OCI-LY3 (cell line): ENCODE measurements around the gene SURF4.

Source experiments
- H2AFZ ChIP-seq: fragments of 200-600, 300-600 bp; shearing (Covaris generic); 2 replicates; pipeline ENCODE4 v1.6.0; 2014; ENCODE audit warnings: antibody characterized with exemption, low read depth, low read length
- H3K27ac ChIP-seq: fragments of 200-600, 300-600 bp; sonication (generic); 2 replicates; pipeline ENCODE4 v1.5.1; 2014; ENCODE audit warnings: mild to moderate bottlenecking, low read length, moderate library complexity, mixed read lengths
- H3K27me3 ChIP-seq: fragments of 200-600, 300-600 bp; sonication (generic); 2 replicates; pipeline ENCODE4 v1.6.1; 2014; ENCODE audit warnings: low read depth, low read length, mixed read lengths
- H3K36me3 ChIP-seq: fragments of 200-600, 300-600 bp; sonication (generic); replicated peaks from 2 replicates; pipeline ENCODE3; 2014; ENCODE audit warnings: low read depth, low read length, mixed read lengths
- H3K4me1 ChIP-seq: fragments of 300-600, 200-600 bp; sonication (generic); 2 replicates; pipeline ENCODE4 v1.6.1; 2014; ENCODE audit warnings: low read length, mixed read lengths
- H3K4me2 ChIP-seq: fragments of 200-600, 300-600 bp; sonication (generic); 2 replicates; pipeline ENCODE4 v1.6.1; 2014; ENCODE audit warnings: low read length, mixed read lengths
- H3K4me3 ChIP-seq: fragments of 300-600, 200-600 bp; sonication (generic); 2 replicates; pipeline ENCODE4 v1.5.1; 2014; ENCODE audit warnings: antibody characterized with exemption, mild to moderate bottlenecking, low read length, moderate library complexity
- H3K79me2 ChIP-seq: fragments of 300-600, 200-600 bp; shearing (Covaris generic); 2 replicates; pipeline ENCODE4 v1.6.1; 2014; ENCODE audit warnings: mild to moderate bottlenecking, low read length, mixed read lengths
- H3K9ac ChIP-seq: fragments of 300-600, 200-600 bp; shearing (Covaris generic); 2 replicates; pipeline ENCODE4 v1.6.0; 2014; ENCODE audit warnings: mild to moderate bottlenecking, low read length, moderate library complexity
- H3K9me3 ChIP-seq: fragments of 200-600, 300-600 bp; shearing (Covaris generic); 2 replicates; pipeline ENCODE4 v1.6.1; 2014; ENCODE audit warnings: low read length, mixed read lengths; ENCODE audit not compliant: insufficient read depth
- H4K20me1 ChIP-seq: fragments of 200-600, 300-600 bp; sonication (generic); 2 replicates; pipeline ENCODE4 v1.6.1; 2016; ENCODE audit warnings: low read length, mixed read lengths; ENCODE audit not compliant: insufficient read depth
- EZH2phosphoT487 ChIP-seq: fragments of 200-600 bp; shearing (Covaris generic); IDR thresholded peaks from 2 replicates; pipeline ENCODE4 v1.6.1; 2018; ENCODE audit warnings: antibody characterized with exemption, mixed run types, low read depth
- TF ChIP-seq, protein P1 (sequence below): fragments of 200-600, 300-600 bp; sonication (generic); IDR thresholded peaks from 2 replicates; pipeline ENCODE4 v1.5.1; 2014; ENCODE audit warnings: antibody characterized with exemption, low read length, low read depth

SURF4 gene

GRCh38 chr9:133366435-133366834, 9.4 kb downstream of the SURF4 start:
- Histone ChIP-seq H4K20me1 (peaks cover 57% of the 10 kb centered on the region), H3K79me2 (peaks cover 59% of the 10 kb centered on the region), H3K4me3 (no peak overlapping the region), H2AFZ (no peak overlapping the region), H3K9ac (no peak overlapping the region), H3K27me3 (no peaks in the 10 kb centered on the region), H3K4me2 (no peak overlapping the region), H3K9me3 (no peaks in the 10 kb centered on the region), H3K27ac (no peak overlapping the region), H3K4me1 (no peaks in the 10 kb centered on the region), H3K36me3 (peaks cover 87% of the 10 kb centered on the region)
- no peak for TF ChIP-seq EZH2phosphoT487
- TF ChIP-seq, protein P1, sequence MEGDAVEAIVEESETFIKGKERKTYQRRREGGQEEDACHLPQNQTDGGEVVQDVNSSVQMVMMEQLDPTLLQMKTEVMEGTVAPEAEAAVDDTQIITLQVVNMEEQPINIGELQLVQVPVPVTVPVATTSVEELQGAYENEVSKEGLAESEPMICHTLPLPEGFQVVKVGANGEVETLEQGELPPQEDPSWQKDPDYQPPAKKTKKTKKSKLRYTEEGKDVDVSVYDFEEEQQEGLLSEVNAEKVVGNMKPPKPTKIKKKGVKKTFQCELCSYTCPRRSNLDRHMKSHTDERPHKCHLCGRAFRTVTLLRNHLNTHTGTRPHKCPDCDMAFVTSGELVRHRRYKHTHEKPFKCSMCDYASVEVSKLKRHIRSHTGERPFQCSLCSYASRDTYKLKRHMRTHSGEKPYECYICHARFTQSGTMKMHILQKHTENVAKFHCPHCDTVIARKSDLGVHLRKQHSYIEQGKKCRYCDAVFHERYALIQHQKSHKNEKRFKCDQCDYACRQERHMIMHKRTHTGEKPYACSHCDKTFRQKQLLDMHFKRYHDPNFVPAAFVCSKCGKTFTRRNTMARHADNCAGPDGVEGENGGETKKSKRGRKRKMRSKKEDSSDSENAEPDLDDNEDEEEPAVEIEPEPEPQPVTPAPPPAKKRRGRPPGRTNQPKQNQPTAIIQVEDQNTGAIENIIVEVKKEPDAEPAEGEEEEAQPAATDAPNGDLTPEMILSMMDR: no peak

- peaks cover 68% of the 10 kb centered on the region for H3K36me3 ChIP-seq
- no peak overlapping the region for H3K27ac ChIP-seq
- H3K9me3 ChIP-seq: no peaks in the 10 kb centered on the region
- no peaks in the 10 kb centered on the region for H3K27me3 ChIP-seq
- H3K9ac ChIP-seq: no peak overlapping the region
- TF ChIP-seq EZH2phosphoT487: no peak
- TF ChIP-seq, protein P1: no peak
- peaks cover 26% of the 10 kb centered on the region for H3K79me2 ChIP-seq
- no peak overlapping the region for H3K4me2 ChIP-seq
- no peak overlapping the region for H3K4me3 ChIP-seq
- H3K4me1 ChIP-seq: peaks cover 2% of the 10 kb centered on the region; the same call in 1 of the 2 replicates
- peaks cover 18% of the 10 kb centered on the region for H4K20me1 ChIP-seq
- no peak overlapping the region for H2AFZ ChIP-seq
Measured at GRCh38 chr9:133362359-133363044, 13.4 kb downstream of the SURF4 start.

GRCh38 chr9:133361507-133362092, 14.3 kb downstream of the SURF4 start:
- no peak overlapping the region for H3K9ac ChIP-seq
- no peaks in the 10 kb centered on the region for H3K9me3 ChIP-seq
- no peak overlapping the region for H2AFZ ChIP-seq
- no peak for TF ChIP-seq EZH2phosphoT487
- TF ChIP-seq, protein P1: no peak
- no peak overlapping the region for H3K4me2 ChIP-seq
- H3K27me3 ChIP-seq: no peaks in the 10 kb centered on the region
- peaks cover 60% of the 10 kb centered on the region for H3K36me3 ChIP-seq
- peaks cover 25% of the 10 kb centered on the region for H3K79me2 ChIP-seq
- H3K4me1 ChIP-seq: peaks cover 6% of the 10 kb centered on the region
- H4K20me1 ChIP-seq: peaks cover 9% of the 10 kb centered on the region
- no peak overlapping the region for H3K27ac ChIP-seq
- H3K4me3 ChIP-seq: no peak overlapping the region

DNA sequence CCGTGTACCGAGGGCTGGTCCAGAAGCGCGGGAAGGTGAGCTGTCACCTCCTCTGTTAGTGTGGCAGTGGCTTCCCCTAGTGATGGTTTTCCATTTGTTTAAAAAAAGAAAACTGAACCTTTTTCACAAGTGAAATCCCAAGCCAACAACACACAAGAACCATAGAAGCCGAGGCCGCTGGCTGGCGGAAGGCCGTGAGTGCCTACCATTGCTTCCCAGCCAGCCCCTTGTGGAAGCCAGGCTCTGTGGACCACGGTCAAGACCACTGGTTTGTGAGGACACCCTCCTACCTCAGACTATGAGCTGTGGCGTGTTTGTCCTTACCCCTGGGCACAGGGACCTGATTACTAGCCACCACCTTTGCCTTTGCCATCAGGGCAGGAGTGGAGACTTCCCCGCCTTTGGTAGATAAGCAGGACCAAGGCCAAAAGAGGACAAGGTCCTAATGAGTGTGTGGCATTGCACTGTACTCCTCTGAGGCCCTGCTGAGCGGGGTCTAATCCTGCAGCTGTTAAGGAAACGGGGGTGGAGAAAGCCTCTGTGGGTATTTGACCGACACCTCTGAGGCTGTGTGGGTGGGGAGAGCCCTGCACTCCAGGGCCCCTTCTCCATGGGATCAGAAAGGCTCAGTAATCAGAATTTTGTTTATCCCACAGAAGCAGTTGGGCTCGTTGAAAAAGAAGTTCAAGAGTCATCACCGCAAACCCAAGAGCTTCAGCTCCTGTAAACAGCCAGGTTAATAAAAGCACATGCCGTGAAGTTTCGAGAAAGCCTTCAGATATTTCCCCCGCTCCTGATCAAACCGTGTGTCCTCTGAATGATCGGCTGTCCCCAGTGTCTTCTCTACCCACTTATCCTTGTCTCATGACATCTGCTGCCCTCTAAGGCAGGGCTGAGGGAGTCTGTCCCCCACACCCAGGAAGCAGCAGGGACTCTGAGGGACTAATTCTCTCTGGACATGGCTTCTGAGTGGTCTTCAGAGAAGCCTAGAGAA, 15.2 kb downstream of the SURF4 start:
- Histone ChIP-seq H3K79me2 (peaks cover 20% of the 10 kb centered on the region), H4K20me1 (0 out of 2 replicates have a peak, but pooled peaks cover 1% of the 10 kb centered on the region), H3K36me3 (peaks cover 51% of the 10 kb centered on the region), H3K9me3 (no peaks in the 10 kb centered on the region), H2AFZ (no peak overlapping the region), H3K4me1 (peaks cover 6% of the 10 kb centered on the region), H3K9ac (no peak overlapping the region), H3K27ac (no peak overlapping the region), H3K4me3 (no peak overlapping the region), H3K4me2 (no peak overlapping the region), H3K27me3 (no peaks in the 10 kb centered on the region)
- TF ChIP-seq EZH2phosphoT487: no peak
- TF ChIP-seq, protein P1: no peak
